Suprapubic skin (tissue), 3 donors: ENCODE measurements around the gene ARSG.

ENCODE experiments used
- CTCF ChIP-seq, 2 donors: fragments of 200-600 bp in 1 of 2; fragments of 450-650 bp in 1 of 2; sonication (generic) in 1 of 2; IDR thresholded peaks; one replicate each; pipeline ENCODE4 v1.5.1; 2016 to 2019; ENCODE audit warnings: antibody characterized with exemption in 2 of 2, mild to moderate bottlenecking in 1 of 2, moderate library complexity in 1 of 2
- POLR2AphosphoS5 ChIP-seq, 3 donors: sonication (generic); formaldehyde crosslinking; IDR thresholded peaks; one replicate each; pipeline ENCODE4 v1.6.1; 2017; ENCODE audit warnings: antibody characterized with exemption in 3 of 3

GRCh38 chr17:68368387-68368786 lies 77.1 kb downstream of the ARSG start:
- TF ChIP-seq CTCF (IDR thresholded peaks at IDR 0.05) (no peak), POLR2AphosphoS5 (IDR thresholded peaks at IDR 0.05) (no peak)
